RPMI7951 (cell line): ENCODE data around the gene GALNT9. TPM values are rescaled to one million over a fixed set of nuclear protein-coding genes. Genes with fewer than 3 reads are reported as not detected.

Experiments used
- DNase-seq: peaks from one replicate; pipeline ENCODE4 v3.0.0-alpha.2; 2012; ENCODE audit warnings: low read depth
- total RNA-seq: library from RNA; depleted of rRNA; stranded (reverse); fragments of >200 nt; shearing (Covaris generic); gene quantifications from 2 replicates; pipeline ENCODE4 v1.2.3, GENCODE V29; 2014

Gene GALNT9
- total RNA-seq, 1 experiment from 2014 or later = not detected

- DNase-seq = no peak
Measured at GRCh38 chr12:132171293-132171967, 158.0 kb downstream of the GALNT9 start.

GRCh38 chr12:132170637-132171292 is 158.6 kb downstream of the GALNT9 start:
- no peak for DNase-seq

- no peak for DNase-seq
Measured at GRCh38 chr12:132170094-132170636, 159.2 kb downstream of the GALNT9 start.

GRCh38 chr12:132169376-132169775 is 160.0 kb downstream of the GALNT9 start:
- DNase-seq = no peak

- DNase-seq = no peak
Measured at GRCh38 chr12:132168311-132169031, 160.9 kb downstream of the GALNT9 start.

- DNase-seq = no peak
Measured at GRCh38 chr12:132167611-132168310, 161.6 kb downstream of the GALNT9 start.

GRCh38 chr12:132166801-132167591 is 162.4 kb downstream of the GALNT9 start:
- no peak for DNase-seq

GRCh38 chr12:132166093-132166492 is 163.3 kb downstream of the GALNT9 start:
- DNase-seq = no peak

GRCh38 chr12:132165584-132165983 is 163.8 kb downstream of the GALNT9 start:
- DNase-seq = no peak

GRCh38 chr12:132164426-132164825 is 165.0 kb downstream of the GALNT9 start:
- DNase-seq = no peak

- DNase-seq = no peak
Measured at GRCh38 chr12:132163911-132164288, 165.5 kb downstream of the GALNT9 start.

- no peak for DNase-seq
Measured at GRCh38 chr12:132163041-132163910, 166.1 kb downstream of the GALNT9 start.

GRCh38 chr12:132162508-132163031 is 166.8 kb downstream of the GALNT9 start:
- peak; percentile 87 for DNase-seq

GRCh38 chr12:132161796-132162507 is 167.4 kb downstream of the GALNT9 start:
- no peak for DNase-seq

- DNase-seq = peak; percentile 41
Measured at GRCh38 chr12:132161036-132161781, 168.2 kb downstream of the GALNT9 start.

GRCh38 chr12:132160601-132161035 is 168.8 kb downstream of the GALNT9 start:
- no peak for DNase-seq

GRCh38 chr12:132160016-132160415 is 169.4 kb downstream of the GALNT9 start:
- no peak for DNase-seq

GRCh38 chr12:132159555-132160003 is 169.8 kb downstream of the GALNT9 start:
- no peak for DNase-seq
